ENCODE measurements around the gene ZBED6.

Gene ZBED6

DNA sequence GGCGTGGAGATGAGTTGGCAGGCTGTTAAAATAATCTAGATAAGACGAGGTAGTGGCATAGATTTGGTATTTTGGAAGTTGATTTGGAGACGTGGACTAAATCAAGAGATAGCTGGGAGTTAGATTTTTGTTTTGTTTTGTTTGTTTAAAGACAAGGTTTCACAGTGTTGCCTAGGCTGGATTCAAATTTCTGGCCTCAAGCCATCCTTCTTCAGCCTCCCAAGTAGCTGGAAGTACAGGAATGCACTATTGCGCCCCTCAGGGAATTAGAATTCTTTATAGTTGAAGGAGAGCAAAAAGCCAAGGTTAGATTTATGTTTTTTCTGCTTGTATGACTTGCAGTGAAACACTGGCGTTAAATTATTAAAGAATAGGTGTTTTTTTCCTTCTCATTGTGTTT lies 43.7 kb downstream of the ZBED6 start:
- peaks cover 83% of the 10 kb centered on the region for H3K36me3 ChIP-seq (ENCODE audit: insufficient read depth, low read length)
- H3K4me2 ChIP-seq (ENCODE audit: low read length), result no peak overlapping the region
- no peak overlapping the region for H2AFZ ChIP-seq (ENCODE audit: low read length)
- no peaks in the 10 kb centered on the region for H3K9me3 ChIP-seq (ENCODE audit: low read length)
- no peaks in the 10 kb centered on the region for H3K4me1 ChIP-seq (ENCODE audit: insufficient read depth, low read length, severe bottlenecking)
- H3K27me3 ChIP-seq (ENCODE audit: insufficient read depth, low read length), result no peaks in the 10 kb centered on the region
- no peaks in the 10 kb centered on the region for H3F3A ChIP-seq (ENCODE audit: insufficient read depth, low read length)
- H4K20me1 ChIP-seq (ENCODE audit: insufficient read depth, low read length), result no peaks in the 10 kb centered on the region
- no peak overlapping the region for H3K9ac ChIP-seq (ENCODE audit: low read length)
- no peaks in the 10 kb centered on the region for H3K9me2 ChIP-seq (ENCODE audit: low read depth, low read length)
- no peak overlapping the region for H3K27ac ChIP-seq (ENCODE audit: low read depth, low read length, poor library complexity, severe bottlenecking)
- H3K79me2 ChIP-seq (ENCODE audit: insufficient read depth, low read length), result no peaks in the 10 kb centered on the region
- no peak overlapping the region for H3K4me3 ChIP-seq (ENCODE audit: low read depth, low read length, poor library complexity, severe bottlenecking)
- TF ChIP-seq EZH2 (IDR thresholded peaks at IDR 0.05; ENCODE audit: borderline replicate concordance, low read length), result no peak
- TF ChIP-seq, protein P1, sequence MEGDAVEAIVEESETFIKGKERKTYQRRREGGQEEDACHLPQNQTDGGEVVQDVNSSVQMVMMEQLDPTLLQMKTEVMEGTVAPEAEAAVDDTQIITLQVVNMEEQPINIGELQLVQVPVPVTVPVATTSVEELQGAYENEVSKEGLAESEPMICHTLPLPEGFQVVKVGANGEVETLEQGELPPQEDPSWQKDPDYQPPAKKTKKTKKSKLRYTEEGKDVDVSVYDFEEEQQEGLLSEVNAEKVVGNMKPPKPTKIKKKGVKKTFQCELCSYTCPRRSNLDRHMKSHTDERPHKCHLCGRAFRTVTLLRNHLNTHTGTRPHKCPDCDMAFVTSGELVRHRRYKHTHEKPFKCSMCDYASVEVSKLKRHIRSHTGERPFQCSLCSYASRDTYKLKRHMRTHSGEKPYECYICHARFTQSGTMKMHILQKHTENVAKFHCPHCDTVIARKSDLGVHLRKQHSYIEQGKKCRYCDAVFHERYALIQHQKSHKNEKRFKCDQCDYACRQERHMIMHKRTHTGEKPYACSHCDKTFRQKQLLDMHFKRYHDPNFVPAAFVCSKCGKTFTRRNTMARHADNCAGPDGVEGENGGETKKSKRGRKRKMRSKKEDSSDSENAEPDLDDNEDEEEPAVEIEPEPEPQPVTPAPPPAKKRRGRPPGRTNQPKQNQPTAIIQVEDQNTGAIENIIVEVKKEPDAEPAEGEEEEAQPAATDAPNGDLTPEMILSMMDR (IDR thresholded peaks at IDR 0.05; ENCODE audit: low read length), result no peak

DNA sequence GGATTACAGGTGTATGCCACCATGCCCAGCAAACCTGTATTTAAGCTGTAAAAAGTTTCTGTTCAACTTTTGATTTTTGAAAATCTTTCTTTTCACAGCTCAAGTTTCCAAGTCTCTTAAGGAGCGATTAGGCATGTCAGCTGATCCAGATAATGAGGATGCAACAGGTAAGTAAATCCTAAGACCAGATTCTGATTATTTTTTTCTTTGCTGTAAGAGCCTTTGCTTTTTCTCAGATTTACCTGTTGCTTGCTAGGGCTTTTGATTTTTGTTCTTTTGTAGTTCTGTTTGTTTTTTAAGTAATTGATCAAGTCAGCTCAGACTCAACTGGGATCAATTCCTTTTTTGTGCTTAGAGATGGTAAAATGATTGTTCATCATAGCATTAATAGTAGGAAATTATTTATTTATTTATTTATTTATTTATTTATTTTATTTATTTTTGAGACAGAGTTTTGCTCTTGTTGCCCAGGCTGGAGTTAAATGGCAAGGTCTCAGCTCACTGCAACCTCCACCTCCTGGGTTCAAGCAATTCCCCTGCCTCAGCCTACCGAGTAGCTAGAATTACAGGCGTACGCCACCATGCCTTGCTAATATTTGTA lies 44.9 kb downstream of the ZBED6 start:
- no peaks in the 10 kb centered on the region for H4K20me1 ChIP-seq (ENCODE audit: insufficient read depth, low read length)
- H3K4me2 ChIP-seq (ENCODE audit: low read length), result no peak overlapping the region
- H3K27ac ChIP-seq (ENCODE audit: low read depth, low read length, poor library complexity, severe bottlenecking), result no peak overlapping the region
- no peak overlapping the region for H3K9ac ChIP-seq (ENCODE audit: low read length)
- TF ChIP-seq, protein P1 (IDR thresholded peaks at IDR 0.05; ENCODE audit: low read length), result no peak
- TF ChIP-seq EZH2 (IDR thresholded peaks at IDR 0.05; ENCODE audit: borderline replicate concordance, low read length), result no peak
- H3K4me1 ChIP-seq (ENCODE audit: insufficient read depth, low read length, severe bottlenecking), result no peaks in the 10 kb centered on the region
- no peaks in the 10 kb centered on the region for H3K9me2 ChIP-seq (ENCODE audit: low read depth, low read length)
- no peaks in the 10 kb centered on the region for H3K27me3 ChIP-seq (ENCODE audit: insufficient read depth, low read length)
- no peaks in the 10 kb centered on the region for H3F3A ChIP-seq (ENCODE audit: insufficient read depth, low read length)
- H2AFZ ChIP-seq (ENCODE audit: low read length), result no peak overlapping the region
- peaks cover 80% of the 10 kb centered on the region for H3K36me3 ChIP-seq (ENCODE audit: insufficient read depth, low read length)
- H3K9me3 ChIP-seq (ENCODE audit: low read length), result no peaks in the 10 kb centered on the region
- H3K79me2 ChIP-seq (ENCODE audit: insufficient read depth, low read length), result no peaks in the 10 kb centered on the region
- H3K4me3 ChIP-seq (ENCODE audit: low read depth, low read length, poor library complexity, severe bottlenecking), result no peak overlapping the region

DNA sequence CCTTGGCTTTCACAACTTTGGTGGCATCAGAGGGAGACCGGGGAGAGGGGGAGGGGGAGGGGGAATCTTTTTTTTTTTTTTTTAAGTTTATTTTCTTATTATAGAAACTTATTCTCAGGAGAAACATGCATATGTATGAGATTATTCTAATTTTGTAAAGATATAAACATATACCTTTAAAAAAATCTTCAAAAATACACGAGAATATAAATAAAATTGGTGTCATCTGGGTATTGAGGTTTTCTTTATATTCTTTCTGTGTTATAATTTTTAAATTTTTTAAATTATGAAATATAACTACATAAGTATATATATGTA lies 47.1 kb downstream of the ZBED6 start:
- Histone ChIP-seq H2AFZ (ENCODE audit: low read length) (no peak overlapping the region), H3K9me3 (ENCODE audit: low read length) (no peaks in the 10 kb centered on the region), H3K27ac (ENCODE audit: low read depth, low read length, poor library complexity, severe bottlenecking) (no peak overlapping the region), H3F3A (ENCODE audit: insufficient read depth, low read length) (no peaks in the 10 kb centered on the region), H3K9ac (ENCODE audit: low read length) (no peak overlapping the region), H3K9me2 (ENCODE audit: low read depth, low read length) (no peaks in the 10 kb centered on the region), H3K4me3 (ENCODE audit: low read depth, low read length, poor library complexity, severe bottlenecking) (no peak overlapping the region), H3K36me3 (ENCODE audit: insufficient read depth, low read length) (peaks cover 78% of the 10 kb centered on the region), H3K4me2 (ENCODE audit: low read length) (no peak overlapping the region), H3K27me3 (ENCODE audit: insufficient read depth, low read length) (no peaks in the 10 kb centered on the region), H3K4me1 (ENCODE audit: insufficient read depth, low read length, severe bottlenecking) (no peaks in the 10 kb centered on the region), H4K20me1 (ENCODE audit: insufficient read depth, low read length) (no peaks in the 10 kb centered on the region), H3K79me2 (ENCODE audit: insufficient read depth, low read length) (no peaks in the 10 kb centered on the region)
- no peak for TF ChIP-seq EZH2 (IDR thresholded peaks at IDR 0.05; ENCODE audit: borderline replicate concordance, low read length)
- TF ChIP-seq, protein P1 (IDR thresholded peaks at IDR 0.05; ENCODE audit: low read length), result no peak

All from OCI-LY1 (cell line).